ENCODE measurements around the gene FLOT1. TPM values are rescaled to one million over a fixed set of nuclear protein-coding genes. Genes with fewer than 3 reads are reported as not detected.

Gene FLOT1
- total RNA-seq, 2 experiments from 2014 or later, result 66.7 to 108 TPM

GRCh38 chr6:30685157-30686008, 57.1 kb downstream of the FLOT1 start:
- H2AFZ ChIP-seq (ENCODE audit: low read length), result no peak overlapping the region
- TF ChIP-seq CTCF (conservative IDR thresholded peaks at IDR 0.05; ENCODE audit: low read length) (peak; percentile 74), EZH2phosphoT487 (IDR thresholded peaks at IDR 0.05; ENCODE audit: borderline replicate concordance, low read depth, low read length) (no peak)

GRCh38 chr6:30684386-30685156, 57.9 kb downstream of the FLOT1 start:
- H4K20me1 ChIP-seq (ENCODE audit: insufficient read depth, low read length), result peaks cover 13% of the 10 kb centered on the region; the same call in 1 of the 2 replicates
- CTCF ChIA-PET (ENCODE audit: unreplicated experiment), result interaction anchor here (0.6 to 1.0 kb wide), 2 partner anchors 39 to 143 kb away, joined by 3 read pairs; no protein-coding TSS in a partner anchor

More at GRCh38 chr6:30685157-30686008, 57.1 kb downstream of the FLOT1 start:
- Histone ChIP-seq H3K4me2 (ENCODE audit: low read length) (peak overlapping the region; percentile 99), H3K27ac (ENCODE audit: low read depth, low read length, poor library complexity, severe bottlenecking) (peak overlapping the region; percentile 95), H4K20me1 (ENCODE audit: insufficient read depth, low read length) (peaks cover 13% of the 10 kb centered on the region; the same call in 1 of the 2 replicates), H3K36me3 (ENCODE audit: insufficient read depth, low read length) (peaks cover 56% of the 10 kb centered on the region), H3K79me2 (ENCODE audit: insufficient read depth, low read depth, low read length) (peaks cover 92% of the 10 kb centered on the region), H3K9me2 (ENCODE audit: insufficient read depth, low read length) (no peaks in the 10 kb centered on the region), H3K4me1 (ENCODE audit: insufficient read depth, low read length, poor library complexity, severe bottlenecking) (peaks cover 41% of the 10 kb centered on the region), H3K4me3 (ENCODE audit: low read depth, low read length, poor library complexity, severe bottlenecking) (peak overlapping the region; percentile 95), H3K9me3 (ENCODE audit: low read length) (no peaks in the 10 kb centered on the region)
- no TSS peak for BruUV-seq (replicated peaks)
- CTCF ChIA-PET (ENCODE audit: unreplicated experiment), result interaction anchor here (0.6 to 1.0 kb wide), 2 partner anchors 38 to 144 kb away, joined by 3 read pairs; no protein-coding TSS in a partner anchor
- intact Hi-C loops (cut with micrococcal nuclease; ENCODE audit: unreplicated experiment), result loop anchor here (5.0 to 10.0 kb wide), 2 partner anchors 68 to 809 kb away; partner anchors contain the start of genes MICB, MRPS18B and PPP1R10
- POLR2A ChIA-PET, result interaction anchor here (1.0 to 2.7 kb wide), 3 partner anchors 31 to 37 kb away, joined by 4 to 14 read pairs (median 5); partner anchors contain the start of genes MDC1 and TUBB
- peak; percentile 54 for DNase-seq (ENCODE audit: low spot score)

More at GRCh38 chr6:30684386-30685156, 57.9 kb downstream of the FLOT1 start:
- H2AFZ ChIP-seq (ENCODE audit: low read length), result no peak overlapping the region
- intact Hi-C loops (cut with micrococcal nuclease; ENCODE audit: unreplicated experiment), result loop anchor here (5.0 to 10.0 kb wide), 2 partner anchors 67 to 810 kb away; partner anchors contain the start of genes MICB, MRPS18B and PPP1R10
- peak overlapping the region; percentile 99 for H3K4me2 ChIP-seq (ENCODE audit: low read length)
- H3K79me2 ChIP-seq (ENCODE audit: insufficient read depth, low read depth, low read length), result peaks cover 92% of the 10 kb centered on the region
- no peaks in the 10 kb centered on the region for H3K9me2 ChIP-seq (ENCODE audit: insufficient read depth, low read length)
- H3K4me1 ChIP-seq (ENCODE audit: insufficient read depth, low read length, poor library complexity, severe bottlenecking), result peaks cover 43% of the 10 kb centered on the region
- no peaks in the 10 kb centered on the region for H3K9me3 ChIP-seq (ENCODE audit: low read length)
- H3K36me3 ChIP-seq (ENCODE audit: insufficient read depth, low read length), result peaks cover 64% of the 10 kb centered on the region
- H3K4me3 ChIP-seq (ENCODE audit: low read depth, low read length, poor library complexity, severe bottlenecking), result peak overlapping the region; percentile 95
- POLR2A ChIA-PET, result interaction anchor here (0.8 to 2.7 kb wide), 4 partner anchors 9 to 38 kb away, joined by 4 to 14 read pairs (median 5); partner anchors contain the start of genes MDC1 and TUBB
- peak; percentile 71 for DNase-seq (ENCODE audit: low spot score)
- no TSS peak for BruUV-seq (replicated peaks)
- H3K27ac ChIP-seq (ENCODE audit: low read depth, low read length, poor library complexity, severe bottlenecking), result peak overlapping the region; percentile 95
- TF ChIP-seq EZH2phosphoT487 (IDR thresholded peaks at IDR 0.05; ENCODE audit: borderline replicate concordance, low read depth, low read length) (no peak), CTCF (conservative IDR thresholded peaks at IDR 0.05; ENCODE audit: low read length) (no peak)
